Measurements from ENCODE around the gene USF3. TPM values are rescaled to one million over a fixed set of nuclear protein-coding genes. Genes with fewer than 3 reads are reported as not detected.

USF3 gene
- total and polyA plus RNA-seq, 2 experiments from 2014 or later = 10.1 to 23.5 TPM

- Histone ChIP-seq H3K27me3 (ENCODE audit: insufficient read depth) (no peaks in the 10 kb centered on the region), H2AFZ (no peak overlapping the region), H4K20me1 (replicated peaks; ENCODE audit: insufficient read depth) (peaks cover 4% of the 10 kb centered on the region; the same call in 1 of the 2 replicates), H3K9me2 (ENCODE audit: insufficient read depth) (no peaks in the 10 kb centered on the region), H3K36me3 (ENCODE audit: insufficient read depth) (peaks cover 29% of the 10 kb centered on the region; the same call in 1 of the 2 replicates), H3F3A (replicated peaks; ENCODE audit: low read depth) (no peaks in the 10 kb centered on the region), H3K4me1 (ENCODE audit: insufficient read depth) (no peaks in the 10 kb centered on the region), H3K4me3 (no peak overlapping the region), H3K27ac (ENCODE audit: low read depth) (no peak overlapping the region), H3K79me2 (replicated peaks; ENCODE audit: insufficient read depth) (peaks cover 16% of the 10 kb centered on the region), H3K4me2 (no peak overlapping the region)
- Mint-ChIP-seq H3K4me3 (no peak overlapping the region), H3K27ac (no peak overlapping the region), H3K9me3 (no peaks in the 10 kb centered on the region), H3K36me3 (ENCODE audit: low read depth) (peaks cover 54% of the 10 kb centered on the region), H3K4me1 (no peaks in the 10 kb centered on the region), H3K27me3 (ENCODE audit: insufficient read depth, low read depth, poor library complexity) (peaks cover 7% of the 10 kb centered on the region)
- DNase-seq (ENCODE audit: low spot score) (no peak), ATAC-seq (no peak)
- TF ChIP-seq NANOG (IDR thresholded peaks at IDR 0.05; ENCODE audit: borderline replicate concordance) (no peak), ZNF114 (CRISPR knock-in tag; IDR thresholded peaks at IDR 0.05) (no peak), ETS1 (IDR thresholded peaks at IDR 0.05) (no peak), ZNF331 (CRISPR knock-in tag; IDR thresholded peaks at IDR 0.05; ENCODE audit: low read depth) (no peak), POLR2AphosphoS5 (IDR thresholded peaks at IDR 0.05; ENCODE audit: low read depth) (no peak), ZNF462 (CRISPR knock-in tag; IDR thresholded peaks at IDR 0.05) (no peak), EZH2 (IDR thresholded peaks at IDR 0.05; ENCODE audit: low read depth, unreplicated experiment) (no peak), REST (IDR thresholded peaks at IDR 0.05; ENCODE audit: unreplicated experiment) (no peak), CREB1 (CRISPR knock-in tag; IDR thresholded peaks at IDR 0.05; ENCODE audit: low read depth) (no peak), EZH2phosphoT487 (IDR thresholded peaks at IDR 0.05; ENCODE audit: unreplicated experiment) (no peak), STAT1 (IDR thresholded peaks at IDR 0.05; ENCODE audit: unreplicated experiment) (no peak), JUNB (IDR thresholded peaks at IDR 0.05; ENCODE audit: unreplicated experiment) (no peak)
- TF ChIP-seq, protein P1, sequence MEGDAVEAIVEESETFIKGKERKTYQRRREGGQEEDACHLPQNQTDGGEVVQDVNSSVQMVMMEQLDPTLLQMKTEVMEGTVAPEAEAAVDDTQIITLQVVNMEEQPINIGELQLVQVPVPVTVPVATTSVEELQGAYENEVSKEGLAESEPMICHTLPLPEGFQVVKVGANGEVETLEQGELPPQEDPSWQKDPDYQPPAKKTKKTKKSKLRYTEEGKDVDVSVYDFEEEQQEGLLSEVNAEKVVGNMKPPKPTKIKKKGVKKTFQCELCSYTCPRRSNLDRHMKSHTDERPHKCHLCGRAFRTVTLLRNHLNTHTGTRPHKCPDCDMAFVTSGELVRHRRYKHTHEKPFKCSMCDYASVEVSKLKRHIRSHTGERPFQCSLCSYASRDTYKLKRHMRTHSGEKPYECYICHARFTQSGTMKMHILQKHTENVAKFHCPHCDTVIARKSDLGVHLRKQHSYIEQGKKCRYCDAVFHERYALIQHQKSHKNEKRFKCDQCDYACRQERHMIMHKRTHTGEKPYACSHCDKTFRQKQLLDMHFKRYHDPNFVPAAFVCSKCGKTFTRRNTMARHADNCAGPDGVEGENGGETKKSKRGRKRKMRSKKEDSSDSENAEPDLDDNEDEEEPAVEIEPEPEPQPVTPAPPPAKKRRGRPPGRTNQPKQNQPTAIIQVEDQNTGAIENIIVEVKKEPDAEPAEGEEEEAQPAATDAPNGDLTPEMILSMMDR (conservative IDR thresholded peaks at IDR 0.05; ENCODE audit: low read depth in 2 of 2) = no peak
Measured at GRCh38 chr3:113719294-113719693, 22.9 kb upstream of the USF3 start.
